Kidney (tissue), 14 donors: ENCODE results near the gene CDC42EP1. TPM values are rescaled to one million over a fixed set of nuclear protein-coding genes. Genes with fewer than 3 reads are reported as not detected.
A peak's percentile ranks its signal among the peaks of the same experiment; 100 is the strongest.
"Not testable (repeated sequence)": the region's sequence is repeated elsewhere in the genome, so short reads cannot be mapped to it uniquely, and the experiment has no call there.

Source experiments
- DNase-seq, 5 donors: peaks; one replicate each; pipeline ENCODE4 v3.0.0-alpha.2; 2013 to 2020
- FAIRE-seq: peaks from 2 replicates; lab custom pipeline; 2012; peaks lifted over from hg19 to GRCh38; lab: Jason Lieb, UNC
- H3K27ac ChIP-seq, 2 donors: one replicate each; pipeline ENCODE4 v1.7.0; 2013; ENCODE audit warnings: low read depth in 2 of 2, low read length in 2 of 2, inconsistent platforms in 1 of 2
- H3K27me3 ChIP-seq: one replicate; pipeline ENCODE4 v1.7.1; 2013; ENCODE audit warnings: low read length, inconsistent platforms; ENCODE audit not compliant: control insufficient read depth, insufficient read depth
- H3K36me3 ChIP-seq, 3 donors: one replicate each; pipeline versions ENCODE4 v1.7.0 to v1.7.1; 2013; ENCODE audit warnings: low read length in 3 of 3, control low read depth in 1 of 3, inconsistent platforms in 1 of 3; ENCODE audit not compliant: insufficient read depth in 3 of 3, control insufficient read depth in 2 of 3
- H3K4me1 ChIP-seq, 3 donors: one replicate each; pipeline versions ENCODE4 v1.7.0 to v1.7.1; 2013; ENCODE audit warnings: low read length in 3 of 3, inconsistent platforms in 1 of 3, low read depth in 1 of 3; ENCODE audit not compliant: control insufficient read depth in 2 of 3, insufficient read depth in 2 of 3
- H3K4me3 ChIP-seq, 3 donors: one replicate each; pipeline versions ENCODE4 v1.7.0 to v1.8.1; 2013; ENCODE audit warnings: low read length in 3 of 3, control low read depth in 1 of 3, inconsistent platforms in 1 of 3
- H3K9ac ChIP-seq, 3 donors: one replicate each; pipeline versions ENCODE4 v1.7.0 to v1.7.1; 2013; ENCODE audit warnings: low read length in 3 of 3, control low read depth in 1 of 3, inconsistent platforms in 1 of 3
- H3K9me3 ChIP-seq, 3 donors: one replicate each; pipeline versions ENCODE4 v1.7.0 to v1.7.1; 2013; ENCODE audit warnings: low read length in 3 of 3, control low read depth in 1 of 3, inconsistent platforms in 1 of 3; ENCODE audit not compliant: control insufficient read depth in 2 of 3, insufficient read depth in 1 of 3
- intact Hi-C: fragments of 100-400 bp; cut with DNase I; formaldehyde crosslinking; loops from one replicate; pipeline ENCODE4 v1.11.1; 2022
- polyA plus RNA-seq: library from polyadenylated mRNA; stranded (reverse); fragments of 350-450 nt; fragmentation: Illumina TruSeq; extraction: RNeasy Lipid Tissue Mini Kit (QIAGEN cat#74804); gene quantifications from one replicate; pipeline ENCODE4 v1.2.3, GENCODE V29; 2014; ENCODE audit warnings: low read depth, low replicate concordance; ENCODE audit not compliant: insufficient read depth
- total RNA-seq: library from RNA; stranded (reverse); fragmentation: NEBNext Ultra II Directional; extraction: Animal tissue kit (Norgen Biotek cat#: 25700); gene quantifications from one replicate; pipeline ENCODE4 v1.2.1, GENCODE V29; 2021
- TF ChIP-seq, protein P1 (sequence below): IDR thresholded peaks from 3 replicates; pipeline ENCODE4 v1.5.1; 2012; ENCODE audit warnings: mild to moderate bottlenecking, moderate library complexity, borderline replicate concordance; ENCODE audit not compliant: insufficient read depth; ENCODE audit errors: extremely low read depth
- donor health status: control.
- donor health status: control.
- donor health status: control.
- donor health status: control.
- donor health status: control.
- donor health status: DM: yes; HTN: yes; CAD: no.
- donor health status: Normal renal cell carcinoma (clear cell type).

CDC42EP1 gene
- total and polyA plus RNA-seq, 2 donors from 2014 or later = 29.5 to 68.5 TPM

DNA sequence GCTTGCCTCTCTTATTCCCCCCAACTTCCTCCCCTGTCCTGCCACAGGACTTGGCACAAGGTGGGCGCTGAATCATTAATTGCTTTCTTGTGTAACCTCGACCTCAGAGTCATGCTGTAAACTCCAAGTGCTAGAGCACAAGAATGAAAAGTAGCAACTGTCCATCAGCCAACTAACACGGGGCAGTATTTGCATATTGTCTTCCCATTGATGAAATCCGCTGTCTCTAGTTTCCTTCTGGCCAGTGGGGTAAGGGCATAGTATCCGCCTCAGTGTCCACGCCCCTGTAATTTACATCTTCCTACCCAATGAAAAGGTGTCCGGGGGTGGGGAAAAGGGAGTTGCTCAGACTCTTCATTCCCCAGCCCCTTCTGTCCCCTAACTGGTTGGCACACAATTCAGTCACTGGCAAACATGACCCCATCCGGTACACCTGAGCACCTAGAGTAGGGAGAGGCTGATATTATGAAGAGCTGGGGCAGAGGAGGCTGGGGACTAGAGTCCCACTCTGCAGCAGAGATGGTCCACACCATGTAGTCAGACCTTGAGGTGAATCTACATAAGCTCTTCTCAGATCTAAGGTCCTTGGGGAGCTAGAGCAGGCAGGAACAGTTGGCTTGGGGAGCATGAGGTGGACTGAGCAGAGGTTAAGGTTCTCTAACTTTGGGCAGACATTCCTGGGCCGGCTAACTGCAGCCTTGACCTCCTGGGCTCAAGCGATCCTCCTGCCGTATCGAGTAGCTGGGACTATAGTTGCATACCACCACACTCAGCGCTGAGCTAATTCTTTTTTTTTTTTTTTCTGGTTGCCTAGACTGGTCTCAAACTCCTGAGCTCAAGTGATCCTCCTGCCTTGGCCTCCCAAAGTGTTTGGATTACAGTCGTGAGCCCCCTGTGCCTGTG, 41.5 kb downstream of the CDC42EP1 start:
- intact Hi-C loops = no loop called here
- Histone ChIP-seq H3K36me3 (no peaks in the 10 kb centered on the region), H3K9ac (no peak overlapping the region), H3K4me1 (no peaks in the 10 kb centered on the region), H3K9me3 (no peaks in the 10 kb centered on the region), H3K4me3 (no peak overlapping the region), H3K27ac (peak overlapping the region in 1 of 2 donors; percentile 1), H3K27me3 (no peaks in the 10 kb centered on the region)
- FAIRE-seq (no peak), DNase-seq (peak in 4 of 5 donors; percentile 81 to 94 (median 88))
- TF ChIP-seq, protein P1, sequence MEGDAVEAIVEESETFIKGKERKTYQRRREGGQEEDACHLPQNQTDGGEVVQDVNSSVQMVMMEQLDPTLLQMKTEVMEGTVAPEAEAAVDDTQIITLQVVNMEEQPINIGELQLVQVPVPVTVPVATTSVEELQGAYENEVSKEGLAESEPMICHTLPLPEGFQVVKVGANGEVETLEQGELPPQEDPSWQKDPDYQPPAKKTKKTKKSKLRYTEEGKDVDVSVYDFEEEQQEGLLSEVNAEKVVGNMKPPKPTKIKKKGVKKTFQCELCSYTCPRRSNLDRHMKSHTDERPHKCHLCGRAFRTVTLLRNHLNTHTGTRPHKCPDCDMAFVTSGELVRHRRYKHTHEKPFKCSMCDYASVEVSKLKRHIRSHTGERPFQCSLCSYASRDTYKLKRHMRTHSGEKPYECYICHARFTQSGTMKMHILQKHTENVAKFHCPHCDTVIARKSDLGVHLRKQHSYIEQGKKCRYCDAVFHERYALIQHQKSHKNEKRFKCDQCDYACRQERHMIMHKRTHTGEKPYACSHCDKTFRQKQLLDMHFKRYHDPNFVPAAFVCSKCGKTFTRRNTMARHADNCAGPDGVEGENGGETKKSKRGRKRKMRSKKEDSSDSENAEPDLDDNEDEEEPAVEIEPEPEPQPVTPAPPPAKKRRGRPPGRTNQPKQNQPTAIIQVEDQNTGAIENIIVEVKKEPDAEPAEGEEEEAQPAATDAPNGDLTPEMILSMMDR = no peak

DNA sequence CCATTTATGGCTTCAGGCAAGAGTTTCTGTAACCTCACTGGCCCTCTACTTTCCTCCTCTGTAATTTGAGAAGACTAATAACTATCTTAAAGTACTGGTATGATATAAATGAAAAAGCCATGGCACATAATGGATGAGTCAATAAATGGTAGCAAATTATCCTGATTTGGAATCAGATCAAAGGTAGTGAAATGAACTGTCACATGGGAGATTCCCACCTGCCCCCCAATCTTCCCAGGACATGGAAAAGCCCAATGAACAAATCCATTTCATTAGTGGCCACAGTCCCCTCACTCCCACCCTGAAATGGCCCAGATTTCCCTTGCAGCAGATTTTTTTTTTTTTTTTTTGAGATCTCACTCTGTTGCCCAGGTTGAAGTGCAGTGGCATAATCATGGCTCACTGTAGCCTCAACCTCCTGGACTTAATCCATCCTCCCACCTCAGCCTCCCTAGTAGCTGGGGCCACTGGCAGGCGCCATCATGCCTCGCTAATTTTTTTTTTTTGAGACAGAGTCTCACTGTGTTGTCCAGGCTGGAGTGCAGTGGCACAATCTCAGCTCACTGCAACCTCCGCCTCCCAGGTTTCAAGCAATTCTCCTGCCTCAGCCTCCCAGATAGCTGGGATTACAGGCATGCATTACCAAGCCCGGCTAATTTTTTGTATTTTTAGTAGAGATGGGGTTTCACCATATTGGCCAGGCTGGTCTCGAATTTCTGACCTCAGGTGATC, 42.4 kb downstream of the CDC42EP1 start:
- H3K4me1 ChIP-seq, intact Hi-C loops, H3K27me3 ChIP-seq, FAIRE-seq, DNase-seq, H3K9ac ChIP-seq, H3K4me3 ChIP-seq, H3K9me3 ChIP-seq, H3K27ac ChIP-seq, H3K36me3 ChIP-seq: not testable (repeated sequence)

DNA sequence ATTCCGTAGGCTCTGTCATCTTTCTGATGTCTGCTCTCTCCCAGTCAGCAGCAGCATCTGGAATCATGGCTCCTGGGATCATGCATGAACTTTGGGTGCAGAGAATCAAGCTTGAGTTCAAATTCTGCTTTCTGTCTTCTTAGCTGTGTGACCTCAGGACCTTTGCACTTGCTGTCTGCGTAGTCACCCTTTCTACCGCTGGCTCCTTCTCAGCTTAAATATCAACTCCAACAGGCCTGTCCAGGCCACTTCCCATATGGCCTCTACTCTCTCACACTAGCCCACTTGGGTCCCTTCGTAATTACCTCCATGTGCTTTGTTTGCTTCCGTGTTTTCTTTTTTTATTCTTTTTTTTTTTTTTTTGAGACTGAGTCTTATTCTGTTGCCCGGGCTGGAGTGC, 43.8 kb downstream of the CDC42EP1 start:
- no peaks in the 10 kb centered on the region for H3K36me3 ChIP-seq
- H3K4me3 ChIP-seq = no peak overlapping the region
- H3K9me3 ChIP-seq = no peaks in the 10 kb centered on the region
- no peaks in the 10 kb centered on the region for H3K27me3 ChIP-seq
- H3K9ac ChIP-seq = no peak overlapping the region
- no peak overlapping the region for H3K27ac ChIP-seq
- no peak for FAIRE-seq
- peaks cover 0 to 3% (median 0%) of the 10 kb centered on the region in 3 donors for H3K4me1 ChIP-seq
- DNase-seq = no peak
- TF ChIP-seq, protein P1 = no peak
- intact Hi-C loops = no loop called here

DNA sequence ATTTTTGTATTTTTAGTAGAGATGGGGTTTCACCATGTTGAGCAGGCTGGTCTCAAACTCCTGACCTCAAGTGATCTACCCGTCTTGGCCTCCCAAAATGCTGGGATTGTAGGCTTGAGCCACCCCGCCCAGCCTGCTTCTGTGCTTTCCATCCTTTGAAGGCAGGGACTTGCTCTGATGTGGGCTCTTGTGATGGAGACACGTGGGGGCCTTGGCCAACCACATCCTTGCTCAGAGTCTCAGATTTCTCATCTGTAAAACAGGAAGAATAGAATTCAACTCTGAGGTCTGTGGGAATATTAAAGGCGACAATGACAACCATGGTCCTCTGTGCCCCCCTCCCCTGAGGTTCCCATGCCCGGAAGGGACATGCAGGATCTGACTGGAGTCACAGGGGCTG, 44.6 kb downstream of the CDC42EP1 start:
- no peaks in the 10 kb centered on the region for H3K36me3 ChIP-seq
- no peak overlapping the region for H3K4me3 ChIP-seq
- no peak overlapping the region for H3K27ac ChIP-seq
- TF ChIP-seq, protein P1 = no peak
- intact Hi-C loops = no loop called here
- FAIRE-seq (no peak), DNase-seq (no peak)
- no peak overlapping the region for H3K9ac ChIP-seq
- peaks cover 0 to 6% (median 5%) of the 10 kb centered on the region in 3 donors for H3K4me1 ChIP-seq
- H3K9me3 ChIP-seq = no peaks in the 10 kb centered on the region
- H3K27me3 ChIP-seq = no peaks in the 10 kb centered on the region
